C4-2B (cell line): ENCODE results near the gene ASGR1.

Experiments used
- ZFX ChIP-seq: fragments of 450-650 bp; IDR thresholded peaks from 2 replicates; pipeline ENCODE4 v1.6.1; 2017
- TF ChIP-seq, protein P1 (sequence below): fragments of 450-650 bp; conservative IDR thresholded peaks from 2 replicates; pipeline ENCODE4 v1.5.1; 2017; ENCODE audit warnings: mild to moderate bottlenecking

DNA sequence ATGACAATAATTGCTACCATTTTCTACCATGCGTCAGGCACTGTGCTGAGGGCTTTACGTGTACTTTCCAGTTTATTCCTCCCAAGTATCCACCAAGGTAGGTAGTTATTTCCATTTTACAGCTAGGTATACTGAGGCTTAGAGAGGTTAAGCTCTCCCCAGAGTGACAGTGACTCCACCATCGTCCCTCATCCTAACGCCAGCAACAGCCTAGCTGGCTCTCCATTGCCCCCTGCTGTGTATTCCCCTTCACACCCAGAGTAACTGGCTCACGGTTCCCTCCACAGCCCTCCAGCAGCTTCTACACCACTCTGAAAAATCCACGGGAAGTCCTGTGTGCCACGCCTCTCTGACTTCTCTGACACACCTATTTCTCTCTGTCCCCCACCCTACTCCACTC lies 7.1 kb upstream of the ASGR1 start:
- TF ChIP-seq, protein P1, sequence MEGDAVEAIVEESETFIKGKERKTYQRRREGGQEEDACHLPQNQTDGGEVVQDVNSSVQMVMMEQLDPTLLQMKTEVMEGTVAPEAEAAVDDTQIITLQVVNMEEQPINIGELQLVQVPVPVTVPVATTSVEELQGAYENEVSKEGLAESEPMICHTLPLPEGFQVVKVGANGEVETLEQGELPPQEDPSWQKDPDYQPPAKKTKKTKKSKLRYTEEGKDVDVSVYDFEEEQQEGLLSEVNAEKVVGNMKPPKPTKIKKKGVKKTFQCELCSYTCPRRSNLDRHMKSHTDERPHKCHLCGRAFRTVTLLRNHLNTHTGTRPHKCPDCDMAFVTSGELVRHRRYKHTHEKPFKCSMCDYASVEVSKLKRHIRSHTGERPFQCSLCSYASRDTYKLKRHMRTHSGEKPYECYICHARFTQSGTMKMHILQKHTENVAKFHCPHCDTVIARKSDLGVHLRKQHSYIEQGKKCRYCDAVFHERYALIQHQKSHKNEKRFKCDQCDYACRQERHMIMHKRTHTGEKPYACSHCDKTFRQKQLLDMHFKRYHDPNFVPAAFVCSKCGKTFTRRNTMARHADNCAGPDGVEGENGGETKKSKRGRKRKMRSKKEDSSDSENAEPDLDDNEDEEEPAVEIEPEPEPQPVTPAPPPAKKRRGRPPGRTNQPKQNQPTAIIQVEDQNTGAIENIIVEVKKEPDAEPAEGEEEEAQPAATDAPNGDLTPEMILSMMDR, result no peak
- no peak for TF ChIP-seq ZFX
